MM.1S (cell line): ENCODE data around the gene LRRC15.

ENCODE experiments used
- DNase-seq: peaks from one replicate; pipeline ENCODE4 v3.0.0-alpha.2; 2015
- H2AFZ ChIP-seq: fragments of 300-600 bp; sonication (generic); 2 replicates; pipeline ENCODE4 v1.6.0; 2016; ENCODE audit warnings: antibody characterized with exemption, low read length
- H3F3A ChIP-seq: fragments of 300-600 bp; sonication (generic); 2 replicates; pipeline ENCODE4 v1.6.1; 2016; ENCODE audit warnings: mild to moderate bottlenecking, antibody characterized with exemption, low read length, moderate library complexity, mixed read lengths; ENCODE audit not compliant: insufficient read depth
- H3K27ac ChIP-seq: fragments of 300-600 bp; sonication (generic); 2 replicates; pipeline ENCODE4 v1.5.1; 2016; ENCODE audit warnings: mild to moderate bottlenecking, low read length
- H3K27me3 ChIP-seq: fragments of 300-600 bp; sonication (generic); replicated peaks from 2 replicates; pipeline ENCODE4 v1.6.0; 2016; ENCODE audit warnings: low read length; ENCODE audit not compliant: insufficient read depth
- H3K36me3 ChIP-seq: fragments of 300-600 bp; sonication (generic); replicated peaks from 2 replicates; pipeline ENCODE4 v1.6.1; 2016; ENCODE audit warnings: mild to moderate bottlenecking, low read length, mixed read lengths; ENCODE audit not compliant: insufficient read depth
- H3K4me1 ChIP-seq: fragments of 300-600 bp; sonication (generic); 2 replicates; pipeline ENCODE4 v1.6.1; 2016; ENCODE audit warnings: low read length, mixed read lengths
- H3K4me2 ChIP-seq: fragments of 300-600 bp; sonication (generic); 2 replicates; pipeline ENCODE4 v1.6.0; 2016; ENCODE audit warnings: low read depth, low read length
- H3K4me3 ChIP-seq: fragments of 300-600 bp; sonication (generic); 2 replicates; pipeline ENCODE4 v1.5.1; 2016; ENCODE audit warnings: low read length, mixed read lengths
- H3K79me2 ChIP-seq: fragments of 300-600 bp; sonication (generic); 2 replicates; pipeline ENCODE4 v1.6.1; 2016; ENCODE audit warnings: mixed run types, low read length, mixed read lengths
- H3K9ac ChIP-seq: fragments of 300-600 bp; sonication (generic); 2 replicates; pipeline ENCODE4 v1.6.1; 2016; ENCODE audit warnings: low read length, mixed read lengths
- H3K9me2 ChIP-seq: fragments of 300-600 bp; sonication (generic); replicated peaks from 2 replicates; pipeline ENCODE4 v1.6.1; 2016; ENCODE audit warnings: mild to moderate bottlenecking, low read length, mixed read lengths; ENCODE audit not compliant: insufficient read depth
- H3K9me3 ChIP-seq: fragments of 300-600 bp; sonication (generic); replicated peaks from 2 replicates; pipeline ENCODE4 v1.6.1; 2016; ENCODE audit warnings: mild to moderate bottlenecking, low read length, mixed read lengths; ENCODE audit not compliant: insufficient read depth
- H4K20me1 ChIP-seq: fragments of 300-600 bp; sonication (generic); 2 replicates; pipeline ENCODE4 v1.6.1; 2016; ENCODE audit warnings: mild to moderate bottlenecking, low read length, moderate library complexity, mixed read lengths; ENCODE audit not compliant: insufficient read depth
- EZH2 ChIP-seq: fragments of 300-600 bp; sonication (generic); optimal IDR thresholded peaks from 2 replicates; pipeline ENCODE3; 2017; ENCODE audit warnings: low read depth, mild to moderate bottlenecking, antibody characterized with exemption, low read length, mixed read lengths
- EZH2phosphoT487 ChIP-seq: fragments of 300-600 bp; sonication (generic); IDR thresholded peaks from 2 replicates; pipeline ENCODE4 v1.6.1; 2018; ENCODE audit warnings: antibody characterized with exemption, low read length
- TF ChIP-seq, protein P1 (sequence below): fragments of 300-600 bp; sonication (generic); IDR thresholded peaks from 2 replicates; pipeline ENCODE4 v1.5.1; 2016; ENCODE audit warnings: antibody characterized with exemption, low read length, mixed read lengths

Gene LRRC15

DNA sequence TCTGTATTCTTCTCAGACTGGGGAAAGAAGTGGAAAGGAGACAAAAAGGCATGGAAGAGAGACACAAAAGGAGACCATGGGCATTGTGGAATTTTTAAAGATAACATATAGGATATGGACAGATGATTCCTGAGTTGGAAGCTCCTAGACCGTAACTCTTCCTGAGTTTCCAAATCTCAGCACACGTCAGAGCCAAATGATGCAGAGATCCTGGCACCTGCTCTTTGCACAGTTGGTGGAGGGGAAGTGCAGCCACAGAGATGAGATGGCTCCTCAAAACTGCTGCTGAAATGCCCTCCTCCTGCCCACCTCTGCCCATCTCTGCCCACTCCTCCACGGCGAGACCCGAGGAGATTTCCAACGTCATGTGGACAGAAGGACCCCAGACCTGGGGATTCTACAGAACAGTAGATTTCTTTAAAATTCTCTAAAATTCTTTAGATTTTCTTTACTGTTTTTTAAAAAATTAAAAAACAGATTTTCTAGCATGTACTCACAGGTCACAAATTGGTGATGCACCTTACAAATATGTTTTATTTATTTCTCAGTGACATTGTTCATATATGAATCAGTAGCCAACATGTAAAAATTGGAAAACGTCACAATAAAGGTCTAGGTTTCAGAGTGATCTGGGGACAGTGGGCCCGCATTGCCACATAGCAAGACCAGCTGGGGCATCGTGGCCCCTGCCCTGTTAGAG is 26.5 kb downstream of the LRRC15 start:
- Histone ChIP-seq H3K27me3 (peaks cover 28% of the 10 kb centered on the region), H3F3A (no peaks in the 10 kb centered on the region), H4K20me1 (no peaks in the 10 kb centered on the region), H3K36me3 (no peaks in the 10 kb centered on the region), H3K9me2 (no peaks in the 10 kb centered on the region), H3K4me1 (no peaks in the 10 kb centered on the region), H3K4me2 (no peak overlapping the region), H3K9me3 (no peaks in the 10 kb centered on the region), H2AFZ (no peak overlapping the region), H3K79me2 (no peaks in the 10 kb centered on the region), H3K27ac (no peak overlapping the region), H3K4me3 (no peak overlapping the region), H3K9ac (no peak overlapping the region)
- TF ChIP-seq EZH2 (no peak), EZH2phosphoT487 (no peak)
- TF ChIP-seq, protein P1, sequence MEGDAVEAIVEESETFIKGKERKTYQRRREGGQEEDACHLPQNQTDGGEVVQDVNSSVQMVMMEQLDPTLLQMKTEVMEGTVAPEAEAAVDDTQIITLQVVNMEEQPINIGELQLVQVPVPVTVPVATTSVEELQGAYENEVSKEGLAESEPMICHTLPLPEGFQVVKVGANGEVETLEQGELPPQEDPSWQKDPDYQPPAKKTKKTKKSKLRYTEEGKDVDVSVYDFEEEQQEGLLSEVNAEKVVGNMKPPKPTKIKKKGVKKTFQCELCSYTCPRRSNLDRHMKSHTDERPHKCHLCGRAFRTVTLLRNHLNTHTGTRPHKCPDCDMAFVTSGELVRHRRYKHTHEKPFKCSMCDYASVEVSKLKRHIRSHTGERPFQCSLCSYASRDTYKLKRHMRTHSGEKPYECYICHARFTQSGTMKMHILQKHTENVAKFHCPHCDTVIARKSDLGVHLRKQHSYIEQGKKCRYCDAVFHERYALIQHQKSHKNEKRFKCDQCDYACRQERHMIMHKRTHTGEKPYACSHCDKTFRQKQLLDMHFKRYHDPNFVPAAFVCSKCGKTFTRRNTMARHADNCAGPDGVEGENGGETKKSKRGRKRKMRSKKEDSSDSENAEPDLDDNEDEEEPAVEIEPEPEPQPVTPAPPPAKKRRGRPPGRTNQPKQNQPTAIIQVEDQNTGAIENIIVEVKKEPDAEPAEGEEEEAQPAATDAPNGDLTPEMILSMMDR, result no peak
- no peak for DNase-seq

DNA sequence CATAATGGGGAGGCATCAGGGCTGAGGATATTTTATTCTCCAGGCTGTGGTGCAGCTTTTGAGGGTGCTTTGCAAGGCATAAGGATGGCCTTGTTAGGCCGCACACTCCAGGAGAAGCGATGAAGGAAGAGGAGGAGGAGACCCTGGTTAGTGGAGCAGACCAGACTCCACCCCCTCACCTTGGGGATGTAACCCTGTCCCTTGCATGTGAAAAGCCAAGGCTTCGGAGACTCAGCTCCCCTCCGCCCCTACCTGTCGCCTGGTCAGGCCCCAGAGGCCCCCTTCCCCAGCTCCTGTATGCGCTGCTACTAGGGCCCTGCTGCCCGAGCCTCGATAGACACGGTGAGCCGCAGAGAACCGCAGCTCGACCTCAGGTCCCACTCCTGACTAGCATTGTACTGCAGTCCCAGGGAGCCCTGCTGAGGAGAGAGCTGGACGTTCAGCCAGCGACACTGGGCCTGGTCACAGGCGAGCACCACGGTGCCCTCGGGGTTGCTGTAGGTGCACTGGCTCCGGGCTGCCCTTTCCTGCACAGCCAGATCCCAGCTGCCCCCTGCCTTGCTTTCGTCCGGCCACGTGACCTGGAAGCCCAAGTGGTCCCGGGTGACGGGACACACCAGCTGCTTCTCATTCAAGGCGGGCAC is 28.7 kb downstream of the LRRC15 start:
- no peak overlapping the region for H3K9ac ChIP-seq
- H3K36me3 ChIP-seq, result no peaks in the 10 kb centered on the region
- no peaks in the 10 kb centered on the region for H3K9me3 ChIP-seq
- H4K20me1 ChIP-seq, result no peaks in the 10 kb centered on the region
- DNase-seq, result no peak
- no peaks in the 10 kb centered on the region for H3K4me1 ChIP-seq
- no peaks in the 10 kb centered on the region for H3K9me2 ChIP-seq
- H3K79me2 ChIP-seq, result no peaks in the 10 kb centered on the region
- TF ChIP-seq, protein P1, result no peak
- TF ChIP-seq EZH2, result no peak
- no peak for TF ChIP-seq EZH2phosphoT487
- no peak overlapping the region for H2AFZ ChIP-seq
- H3F3A ChIP-seq, result no peaks in the 10 kb centered on the region
- peaks cover 31% of the 10 kb centered on the region for H3K27me3 ChIP-seq
- H3K4me2 ChIP-seq, result no peak overlapping the region
- H3K27ac ChIP-seq, result no peak overlapping the region
- no peak overlapping the region for H3K4me3 ChIP-seq

DNA sequence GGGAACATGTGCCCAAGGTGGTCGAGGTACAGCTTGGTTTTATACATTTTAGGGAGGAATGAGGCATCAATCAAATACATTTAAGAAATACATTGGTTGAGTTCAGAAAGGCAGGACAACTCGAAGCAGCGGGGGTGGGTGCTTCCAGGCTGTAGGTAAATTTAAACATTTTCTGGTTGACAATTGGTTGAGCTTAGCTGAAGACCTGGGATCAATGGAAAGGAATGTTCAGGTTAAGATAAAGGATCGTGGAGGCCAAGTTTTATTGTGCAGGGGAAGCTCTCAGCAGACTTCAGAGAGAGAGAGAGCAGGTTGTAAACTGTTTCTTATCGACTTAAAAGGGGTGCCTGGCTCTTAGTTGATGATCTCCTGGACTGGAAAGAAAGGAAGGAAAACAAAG is 29.7 kb downstream of the LRRC15 start:
- no peak overlapping the region for H2AFZ ChIP-seq
- no peaks in the 10 kb centered on the region for H3K79me2 ChIP-seq
- H3K27me3 ChIP-seq, result peaks cover 23% of the 10 kb centered on the region
- no peak overlapping the region for H3K4me2 ChIP-seq
- H3K27ac ChIP-seq, result no peak overlapping the region
- no peaks in the 10 kb centered on the region for H3K9me2 ChIP-seq
- H3F3A ChIP-seq, result no peaks in the 10 kb centered on the region
- no peaks in the 10 kb centered on the region for H3K9me3 ChIP-seq
- no peaks in the 10 kb centered on the region for H3K36me3 ChIP-seq
- H4K20me1 ChIP-seq, result no peaks in the 10 kb centered on the region
- no peak overlapping the region for H3K9ac ChIP-seq
- no peak for DNase-seq
- H3K4me3 ChIP-seq, result no peak overlapping the region
- no peak for TF ChIP-seq EZH2
- TF ChIP-seq EZH2phosphoT487, result no peak
- TF ChIP-seq, protein P1, result no peak
- H3K4me1 ChIP-seq, result no peaks in the 10 kb centered on the region
